Tongue (tissue), 2 donors: ENCODE data around the gene SLC25A26. TPM values are rescaled to one million over a fixed set of nuclear protein-coding genes. Genes with fewer than 3 reads are reported as not detected.

Experiments
- DNase-seq: peaks from one replicate; pipeline ENCODE4 v3.0.0-alpha.2; 2015
- total RNA-seq: library from RNA; depleted of rRNA; stranded (reverse); fragments of >200 nt; gene quantifications from one replicate; pipeline ENCODE4 v1.2.3, GENCODE V29; 2014

Gene SLC25A26
- total RNA-seq, 1 donor from 2014 or later = 27.4 TPM

GRCh38 chr3:66227051-66227450 lies 6.2 kb downstream of the SLC25A26 start:
- no peak for DNase-seq

- DNase-seq = no peak
Observed at GRCh38 chr3:66227915-66228314, 7.1 kb downstream of the SLC25A26 start.

- no peak for DNase-seq
Observed at GRCh38 chr3:66228707-66229106, 7.9 kb downstream of the SLC25A26 start.

GRCh38 chr3:66229931-66230330 lies 9.1 kb downstream of the SLC25A26 start:
- no peak for DNase-seq

GRCh38 chr3:66233033-66233432 lies 12.2 kb downstream of the SLC25A26 start:
- DNase-seq = no peak

GRCh38 chr3:66236281-66236680 lies 15.5 kb downstream of the SLC25A26 start:
- no peak for DNase-seq

GRCh38 chr3:66237552-66237951 lies 16.8 kb downstream of the SLC25A26 start:
- DNase-seq = no peak

- DNase-seq = no peak
Observed at GRCh38 chr3:66239513-66240123, 18.8 kb downstream of the SLC25A26 start.

- no peak for DNase-seq
Observed at GRCh38 chr3:66241466-66241865, 20.7 kb downstream of the SLC25A26 start.

- no peak for DNase-seq
Observed at GRCh38 chr3:66242788-66243464, 22.1 kb downstream of the SLC25A26 start.

GRCh38 chr3:66248641-66249040 lies 27.8 kb downstream of the SLC25A26 start:
- no peak for DNase-seq

GRCh38 chr3:66253790-66254620 lies 33.2 kb downstream of the SLC25A26 start:
- peak; percentile 68 for DNase-seq

GRCh38 chr3:66255865-66256264 lies 35.1 kb downstream of the SLC25A26 start:
- DNase-seq = no peak

- no peak for DNase-seq
Observed at GRCh38 chr3:66256806-66257205, 36.0 kb downstream of the SLC25A26 start.

GRCh38 chr3:66259566-66260255 lies 38.9 kb downstream of the SLC25A26 start:
- peak; percentile 63 for DNase-seq

- no peak for DNase-seq
Observed at GRCh38 chr3:66260431-66260830, 39.6 kb downstream of the SLC25A26 start.

- peak; percentile 65 for DNase-seq
Observed at GRCh38 chr3:66261355-66261754, 40.6 kb downstream of the SLC25A26 start.

- no peak for DNase-seq
Observed at GRCh38 chr3:66265649-66266048, 44.8 kb downstream of the SLC25A26 start.

- DNase-seq = no peak
Observed at GRCh38 chr3:66266551-66266950, 45.8 kb downstream of the SLC25A26 start.

GRCh38 chr3:66267031-66267430 lies 46.2 kb downstream of the SLC25A26 start:
- no peak for DNase-seq

GRCh38 chr3:66267906-66268305 lies 47.1 kb downstream of the SLC25A26 start:
- DNase-seq = no peak

- no peak for DNase-seq
Observed at GRCh38 chr3:66268864-66269263, 48.1 kb downstream of the SLC25A26 start.

- DNase-seq = no peak
Observed at GRCh38 chr3:66269411-66269810, 48.6 kb downstream of the SLC25A26 start.
